GM12878 (cell line): ENCODE data around the gene VSIG10L2.

Source experiments
- ASH2L ChIP-seq: fragments of 300-600, 200-600 bp; sonication (generic); IDR thresholded peaks from 2 replicates; pipeline ENCODE4 v1.6.1; 2017; ENCODE audit warnings: low read depth, mild to moderate bottlenecking, borderline replicate concordance
- BHLHE40 ChIP-seq, 2 experiments: fragments of 450-650 bp in 1 of 2; IDR thresholded peaks; 2 replicates each; pipeline ENCODE4 v1.6.1; 2011 to 2017; ENCODE audit warnings: low read depth in 2 of 2, borderline replicate concordance in 1 of 2, improper control_type of control experiment in 1 of 2, low read length in 1 of 2, mild to moderate bottlenecking in 1 of 2
- BRCA1 ChIP-seq: IDR thresholded peaks from 2 replicates; pipeline ENCODE4 v1.6.1; 2011; ENCODE audit warnings: low read depth, low read length, improper control_type of control experiment
- EGR1 ChIP-seq, 2 experiments: IDR thresholded peaks; 1 replicate in 1 of 2; 2 replicates in 1 of 2; pipeline ENCODE4 v1.6.1; 2011 to 2012; ENCODE audit warnings: low read depth in 2 of 2, low read length in 2 of 2, borderline replicate concordance in 1 of 2, mild to moderate bottlenecking in 1 of 2, moderate library complexity in 1 of 2
- EZH2 ChIP-seq: IDR thresholded peaks from 2 replicates; pipeline ENCODE4 v1.6.1; 2012; ENCODE audit warnings: low read depth, mild to moderate bottlenecking, control low read depth, inconsistent platforms, low read length, borderline replicate concordance; ENCODE audit not compliant: control insufficient read depth
- GABPA ChIP-seq: IDR thresholded peaks from 2 replicates; pipeline ENCODE4 v1.6.1; 2014; ENCODE audit warnings: antibody characterized with exemption, low read depth, mild to moderate bottlenecking, inconsistent platforms
- NBN ChIP-seq: fragments of 450-650 bp; IDR thresholded peaks from 2 replicates; pipeline ENCODE4 v1.6.1; 2016
- RELA ChIP-seq: fragments of 450-650 bp; IDR thresholded peaks from 2 replicates; pipeline ENCODE4 v1.8.0; 2014; ENCODE audit warnings: borderline replicate concordance; ENCODE audit not compliant: partially characterized antibody
- TF ChIP-seq, protein P1 (sequence below), 3 experiments: IDR thresholded peaks in 2 of 3; conservative IDR thresholded peaks in 1 of 3; 2 replicates each; pipeline ENCODE4 v1.5.1; 2011; ENCODE audit warnings: low read depth in 3 of 3, low read length in 3 of 3, mild to moderate bottlenecking in 3 of 3, control low read depth in 2 of 3, moderate library complexity in 2 of 3, inconsistent platforms in 1 of 3, mixed read lengths in 1 of 3; ENCODE audit not compliant: control insufficient read depth in 2 of 3, insufficient read depth in 1 of 3; ENCODE audit errors: extremely low read depth in 1 of 3
- TF ChIP-seq, protein P2 (sequence below): IDR thresholded peaks from 2 replicates; pipeline ENCODE4 v1.6.1; 2011; ENCODE audit warnings: low read depth, low read length, improper control_type of control experiment, borderline replicate concordance

DNA sequence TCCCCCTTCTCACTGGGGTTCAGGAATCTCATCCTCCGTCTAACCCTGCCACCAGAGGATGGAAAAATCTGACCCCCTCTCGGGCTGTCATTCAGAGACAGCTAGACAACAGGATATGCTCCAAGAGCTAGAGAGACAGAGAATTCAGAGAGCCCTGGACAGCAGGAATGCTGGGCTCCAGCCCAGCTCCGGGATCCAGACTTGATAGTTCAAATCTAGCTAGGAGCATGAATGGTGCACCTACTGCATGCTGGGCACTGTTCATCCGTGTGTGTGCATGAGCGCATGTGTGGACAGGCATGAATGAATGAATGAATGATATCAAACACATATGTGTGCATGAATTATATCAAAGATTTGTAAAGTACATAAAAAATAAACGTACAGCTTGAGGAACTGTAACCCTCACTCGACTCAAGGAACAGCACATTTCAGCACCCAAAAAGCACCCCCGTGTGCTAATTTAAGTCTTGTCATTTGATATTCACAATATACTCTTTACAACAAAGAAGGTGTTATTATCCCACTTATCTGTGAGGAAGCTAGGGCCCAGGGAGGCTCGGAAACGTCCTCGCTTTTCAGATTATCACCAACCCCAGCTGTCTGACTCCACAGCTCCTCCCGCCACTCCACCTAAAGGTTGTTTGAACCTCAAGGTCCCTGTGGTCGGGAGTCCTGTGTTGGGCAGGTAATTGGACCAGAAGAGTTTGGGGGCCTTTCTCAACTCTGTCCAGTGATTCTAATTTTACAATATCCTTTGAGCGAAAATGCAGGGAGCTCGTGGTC is 640 bp upstream of the VSIG10L2 start:
- TF ChIP-seq GABPA (no peak), RELA (no peak), BHLHE40 (IDR thresholded peaks at IDR 0.05; ENCODE audit: borderline replicate concordance in 1 of 2, low read depth in 2 of 2, low read length in 1 of 2) (no peak), EGR1 (IDR thresholded peaks at IDR 0.05; ENCODE audit: borderline replicate concordance in 1 of 2, low read depth in 2 of 2, low read length in 2 of 2) (no peak), BRCA1 (no peak), ASH2L (no peak), NBN (no peak), EZH2 (no peak)
- TF ChIP-seq, protein P1, sequence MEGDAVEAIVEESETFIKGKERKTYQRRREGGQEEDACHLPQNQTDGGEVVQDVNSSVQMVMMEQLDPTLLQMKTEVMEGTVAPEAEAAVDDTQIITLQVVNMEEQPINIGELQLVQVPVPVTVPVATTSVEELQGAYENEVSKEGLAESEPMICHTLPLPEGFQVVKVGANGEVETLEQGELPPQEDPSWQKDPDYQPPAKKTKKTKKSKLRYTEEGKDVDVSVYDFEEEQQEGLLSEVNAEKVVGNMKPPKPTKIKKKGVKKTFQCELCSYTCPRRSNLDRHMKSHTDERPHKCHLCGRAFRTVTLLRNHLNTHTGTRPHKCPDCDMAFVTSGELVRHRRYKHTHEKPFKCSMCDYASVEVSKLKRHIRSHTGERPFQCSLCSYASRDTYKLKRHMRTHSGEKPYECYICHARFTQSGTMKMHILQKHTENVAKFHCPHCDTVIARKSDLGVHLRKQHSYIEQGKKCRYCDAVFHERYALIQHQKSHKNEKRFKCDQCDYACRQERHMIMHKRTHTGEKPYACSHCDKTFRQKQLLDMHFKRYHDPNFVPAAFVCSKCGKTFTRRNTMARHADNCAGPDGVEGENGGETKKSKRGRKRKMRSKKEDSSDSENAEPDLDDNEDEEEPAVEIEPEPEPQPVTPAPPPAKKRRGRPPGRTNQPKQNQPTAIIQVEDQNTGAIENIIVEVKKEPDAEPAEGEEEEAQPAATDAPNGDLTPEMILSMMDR (IDR thresholded peaks at IDR 0.05 in 2 of 3, conservative IDR thresholded peaks at IDR 0.05 in 1 of 3; ENCODE audit: control insufficient read depth in 2 of 3, extremely low read depth in 1 of 3, insufficient read depth in 1 of 3, low read depth in 3 of 3, low read length in 3 of 3) = no peak
- TF ChIP-seq, protein P2, sequence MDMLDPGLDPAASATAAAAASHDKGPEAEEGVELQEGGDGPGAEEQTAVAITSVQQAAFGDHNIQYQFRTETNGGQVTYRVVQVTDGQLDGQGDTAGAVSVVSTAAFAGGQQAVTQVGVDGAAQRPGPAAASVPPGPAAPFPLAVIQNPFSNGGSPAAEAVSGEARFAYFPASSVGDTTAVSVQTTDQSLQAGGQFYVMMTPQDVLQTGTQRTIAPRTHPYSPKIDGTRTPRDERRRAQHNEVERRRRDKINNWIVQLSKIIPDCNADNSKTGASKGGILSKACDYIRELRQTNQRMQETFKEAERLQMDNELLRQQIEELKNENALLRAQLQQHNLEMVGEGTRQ = no peak
